Nephron progenitor cell (in vitro differentiated cells): Measurements from ENCODE around the gene EVA1C.
"Not testable (repeated sequence)": the region's sequence is repeated elsewhere in the genome, so short reads cannot be mapped to it uniquely, and the experiment has no call there.

Experiments used
- DNase-seq: peaks from one replicate; pipeline ENCODE4 v3.0.0; 2021
- H3K27ac Mint-ChIP-seq: 2 replicates; pipeline ENCODE4 v1.8.0; 2021; ENCODE audit warnings: mild to moderate bottlenecking, moderate library complexity, mixed read lengths
- H3K27me3 Mint-ChIP-seq: 2 replicates; pipeline ENCODE4 v1.8.0; 2021; ENCODE audit warnings: mild to moderate bottlenecking, low read depth, mixed read lengths; ENCODE audit not compliant: poor library complexity
- H3K36me3 Mint-ChIP-seq: 2 replicates; pipeline ENCODE4 v1.8.0; 2021; ENCODE audit warnings: low read depth, mixed read lengths
- H3K4me1 Mint-ChIP-seq: 2 replicates; pipeline ENCODE4 v1.8.0; 2021; ENCODE audit warnings: mixed read lengths
- H3K4me3 Mint-ChIP-seq: 2 replicates; pipeline ENCODE4 v1.8.0; 2021; ENCODE audit warnings: mild to moderate bottlenecking, moderate library complexity, mixed read lengths
- H3K9me3 Mint-ChIP-seq: 2 replicates; pipeline ENCODE4 v1.8.0; 2021; ENCODE audit warnings: mild to moderate bottlenecking, moderate library complexity, mixed read lengths
- CTCF ChIP-seq: fragments of 200-600 bp; sonication (generic); IDR thresholded peaks from 2 replicates; pipeline ENCODE4 v1.5.0; 2021; ENCODE audit warnings: antibody characterized with exemption

EVA1C gene

GRCh38 chr21:32508558-32508957 lies 96.1 kb downstream of the EVA1C start:
- TF ChIP-seq CTCF: no peak
- Mint-ChIP-seq H3K27me3 (peaks cover 7% of the 10 kb centered on the region), H3K27ac (no peak overlapping the region), H3K36me3 (no peaks in the 10 kb centered on the region), H3K4me1 (no peaks in the 10 kb centered on the region), H3K9me3 (no peaks in the 10 kb centered on the region), H3K4me3 (no peak overlapping the region)
- no peak for DNase-seq

GRCh38 chr21:32508975-32509374 lies 96.5 kb downstream of the EVA1C start:
- H3K4me1 Mint-ChIP-seq, DNase-seq, H3K36me3 Mint-ChIP-seq, H3K9me3 Mint-ChIP-seq, H3K27ac Mint-ChIP-seq, H3K4me3 Mint-ChIP-seq, H3K27me3 Mint-ChIP-seq: not testable (repeated sequence)

GRCh38 chr21:32514275-32515055 lies 102.0 kb downstream of the EVA1C start:
- no peak overlapping the region for H3K27ac Mint-ChIP-seq
- peaks cover 14% of the 10 kb centered on the region for H3K27me3 Mint-ChIP-seq
- H3K9me3 Mint-ChIP-seq: peaks cover 4% of the 10 kb centered on the region
- no peak overlapping the region for H3K4me3 Mint-ChIP-seq
- no peaks in the 10 kb centered on the region for H3K36me3 Mint-ChIP-seq
- DNase-seq: no peak
- H3K4me1 Mint-ChIP-seq: no peaks in the 10 kb centered on the region
- TF ChIP-seq CTCF: no peak

- no peak for DNase-seq
- no peak for TF ChIP-seq CTCF
- H3K36me3 Mint-ChIP-seq: no peaks in the 10 kb centered on the region
- H3K27ac Mint-ChIP-seq: no peak overlapping the region
- H3K4me1 Mint-ChIP-seq: no peaks in the 10 kb centered on the region
- peaks cover 19% of the 10 kb centered on the region for H3K27me3 Mint-ChIP-seq
- H3K9me3 Mint-ChIP-seq: peaks cover 4% of the 10 kb centered on the region
- H3K4me3 Mint-ChIP-seq: no peak overlapping the region
Observed at GRCh38 chr21:32515874-32516273, 103.4 kb downstream of the EVA1C start.

- no peak for DNase-seq
- no peak overlapping the region for H3K27ac Mint-ChIP-seq
- no peak overlapping the region for H3K4me3 Mint-ChIP-seq
- no peaks in the 10 kb centered on the region for H3K4me1 Mint-ChIP-seq
- no peaks in the 10 kb centered on the region for H3K36me3 Mint-ChIP-seq
- TF ChIP-seq CTCF: no peak
- H3K27me3 Mint-ChIP-seq: peaks cover 14% of the 10 kb centered on the region
- H3K9me3 Mint-ChIP-seq: peaks cover 4% of the 10 kb centered on the region
Observed at GRCh38 chr21:32516756-32517649, 104.5 kb downstream of the EVA1C start.
